SK-N-SH (cell line): ENCODE data around the gene SOX8. TPM values are rescaled to one million over a fixed set of nuclear protein-coding genes. Genes with fewer than 3 reads are reported as not detected.

Experiments used
- CTCF ChIA-PET: fragments of 300-600, 350-600 bp; formaldehyde crosslinking; extraction: SDS; loops from one replicate; lab custom pipeline; 2021; lab: Yijun Ruan, JAX
- POLR2A ChIA-PET: fragments of 350-600 bp; sonication (Branson Sonifier 250); formaldehyde crosslinking; extraction: SDS; loops from one replicate; lab custom pipeline; 2020; ENCODE audit warnings: antibody characterized with exemption, inconsistent platforms; lab: Yijun Ruan, JAX
- DNase-seq: peaks from one replicate; pipeline ENCODE4 v3.0.0; 2012
- H2AFZ ChIP-seq: fragments of 200-600 bp; sonication (generic); 2 replicates; pipeline ENCODE4 v1.8.1; 2016; ENCODE audit warnings: antibody characterized with exemption, mild to moderate bottlenecking, low read depth
- H3F3A ChIP-seq: fragments of 200-600 bp; sonication (generic); replicated peaks from 2 replicates; pipeline ENCODE3; 2016; ENCODE audit warnings: antibody characterized with exemption, mild to moderate bottlenecking; ENCODE audit not compliant: insufficient read depth
- H3K27ac ChIP-seq, 2 experiments: fragments of 200-500 bp in 1 of 2; fragments of 200-600 bp in 1 of 2; sonication (Bioruptor generic) in 1 of 2; sonication (generic), shearing (Covaris generic) in 1 of 2; 2 replicates each; pipeline versions ENCODE4 v1.5.1 to v1.6.1; 2014 to 2016; ENCODE audit warnings: low read depth in 2 of 2, inconsistent platforms in 1 of 2, low read length in 1 of 2, mild to moderate bottlenecking in 1 of 2, mixed read lengths in 1 of 2
- H3K27me3 ChIP-seq: fragments of 200-600 bp; sonication (generic), shearing (Covaris generic); 2 replicates; pipeline ENCODE4 v1.6.1; 2016; ENCODE audit warnings: mixed run types; ENCODE audit not compliant: insufficient read depth
- H3K36me3 ChIP-seq, 2 experiments: fragments of 200-500 bp in 1 of 2; fragments of 200-600 bp in 1 of 2; sonication (Bioruptor generic) in 1 of 2; sonication (generic) in 1 of 2; replicated peaks in 1 of 2; 2 replicates each; pipeline versions ENCODE3 to v1.5.1; 2014 to 2016; ENCODE audit warnings: low read length in 1 of 2, mild to moderate bottlenecking in 1 of 2; ENCODE audit not compliant: insufficient read depth in 2 of 2, control insufficient read depth in 1 of 2
- H3K4me1 ChIP-seq, 2 experiments: fragments of 200-500 bp in 1 of 2; fragments of 200-600 bp in 1 of 2; sonication (Bioruptor generic) in 1 of 2; sonication (generic), shearing (Covaris generic) in 1 of 2; 2 replicates each; pipeline versions ENCODE4 v1.5.1 to v1.6.1; 2014 to 2016; ENCODE audit warnings: low read depth in 1 of 2, low read length in 1 of 2, mixed run types in 1 of 2; ENCODE audit not compliant: insufficient read depth in 2 of 2, control insufficient read depth in 1 of 2
- H3K4me2 ChIP-seq: fragments of 200-600 bp; sonication (generic), shearing (Covaris generic); 2 replicates; pipeline ENCODE4 v1.6.1; 2017; ENCODE audit warnings: mixed run types
- H3K4me3 ChIP-seq, 2 experiments: fragments of 200-500 bp in 1 of 2; fragments of 200-600 bp in 1 of 2; sonication (Bioruptor generic) in 1 of 2; sonication (generic), shearing (Covaris generic) in 1 of 2; 2 replicates each; pipeline versions ENCODE4 v1.5.1 to v1.8.1; 2014 to 2016; ENCODE audit warnings: low read depth in 2 of 2, inconsistent platforms in 1 of 2, low read length in 1 of 2, mild to moderate bottlenecking in 1 of 2, mixed read lengths in 1 of 2, moderate library complexity in 1 of 2
- H3K79me2 ChIP-seq: fragments of 200-600 bp; sonication (generic); 2 replicates; pipeline ENCODE4 v1.8.1; 2017; ENCODE audit warnings: mild to moderate bottlenecking; ENCODE audit not compliant: insufficient read depth
- H3K9ac ChIP-seq: fragments of 200-600 bp; sonication (generic); 2 replicates; pipeline ENCODE4 v1.6.1; 2017; ENCODE audit warnings: mixed run types
- H3K9me2 ChIP-seq: fragments of 200-600 bp; sonication (generic); 2 replicates; pipeline ENCODE4 v1.6.1; 2017; ENCODE audit warnings: mixed run types
- H3K9me3 ChIP-seq: fragments of 200-600 bp; sonication (generic); 2 replicates; pipeline ENCODE4 v1.6.1; 2017; ENCODE audit warnings: mixed run types, mild to moderate bottlenecking, moderate library complexity
- H4K20me1 ChIP-seq: fragments of 200-600 bp; sonication (generic); 2 replicates; pipeline ENCODE4 v1.6.1; 2017; ENCODE audit warnings: mild to moderate bottlenecking, mixed run types; ENCODE audit not compliant: insufficient read depth
- FOSL2 ChIP-seq: IDR thresholded peaks from 2 replicates; pipeline ENCODE4 v1.4.0; 2012; ENCODE audit warnings: low read depth, mild to moderate bottlenecking, moderate library complexity, borderline replicate concordance
- FOXJ3 ChIP-seq: sonication (generic); formaldehyde crosslinking; IDR thresholded peaks from 2 replicates; pipeline ENCODE4 v1.5.1; 2020; ENCODE audit warnings: mild to moderate bottlenecking, missing genetic modification reagents
- GABPA ChIP-seq: IDR thresholded peaks from 2 replicates; pipeline ENCODE4 v1.4.0; 2012; ENCODE audit warnings: low read depth, mild to moderate bottlenecking
- GATA2 ChIP-seq: sonication (generic); formaldehyde crosslinking; IDR thresholded peaks from 2 replicates; pipeline ENCODE4 v1.5.0; 2020; ENCODE audit warnings: mild to moderate bottlenecking, missing genetic modification reagents
- JUND ChIP-seq: IDR thresholded peaks from 2 replicates; pipeline ENCODE4 v1.4.0; 2012
- NFIC ChIP-seq: IDR thresholded peaks from 2 replicates; pipeline ENCODE4 v1.4.0; 2012; ENCODE audit warnings: borderline replicate concordance
- POLR2AphosphoS5 ChIP-seq: IDR thresholded peaks from 2 replicates; pipeline ENCODE4 v1.6.1; 2012; ENCODE audit warnings: low read depth, low read length
- RXRA ChIP-seq: IDR thresholded peaks from 2 replicates; pipeline ENCODE4 v1.4.0; 2012; ENCODE audit warnings: low read depth, mild to moderate bottlenecking, borderline replicate concordance
- SIN3A ChIP-seq: IDR thresholded peaks from 2 replicates; pipeline ENCODE4 v1.6.1; 2012; ENCODE audit warnings: low read depth, mild to moderate bottlenecking, low read length, moderate library complexity, borderline replicate concordance
- TAF1 ChIP-seq: IDR thresholded peaks from 2 replicates; pipeline ENCODE4 v1.6.1; 2012; ENCODE audit warnings: low read depth, mild to moderate bottlenecking, low read length, moderate library complexity, borderline replicate concordance
- TEAD4 ChIP-seq: IDR thresholded peaks from 2 replicates; pipeline ENCODE4 v1.4.0; 2012; ENCODE audit warnings: mild to moderate bottlenecking, borderline replicate concordance; ENCODE audit not compliant: insufficient read depth
- YY1 ChIP-seq: IDR thresholded peaks from 2 replicates; pipeline ENCODE4 v1.4.0; 2012; ENCODE audit warnings: low read depth, mild to moderate bottlenecking
- WGBS: methylation state at CpG from one replicate; pipeline ENCODE4 v1.1.6; 2017; ENCODE audit warnings: low lambda C conversion rate; 5-methylcytosine and 5-hydroxymethylcytosine counted together
- polyA plus RNA-seq, 3 experiments: library from polyadenylated mRNA; depleted of rRNA; stranded (reverse); fragments of >200 nt; gene quantifications; 2 replicates each; pipeline ENCODE4 v1.2.3, GENCODE V29; 2012
- TF ChIP-seq, protein P1 (sequence below): IDR thresholded peaks from 2 replicates; pipeline ENCODE4 v1.4.0; 2012; ENCODE audit warnings: low read depth
- TF ChIP-seq, protein P2 (sequence below): IDR thresholded peaks from 2 replicates; pipeline ENCODE4 v1.6.1; 2012; ENCODE audit warnings: mild to moderate bottlenecking, low read depth, low read length, moderate library complexity
- TF ChIP-seq, protein P3 (sequence below): fragments of 150-350 bp; IDR thresholded peaks from 2 replicates; pipeline ENCODE4 v1.6.1; 2016; ENCODE audit warnings: mild to moderate bottlenecking, low read depth, low read length

SOX8 gene
- polyA plus RNA-seq, 1 of the 3 experiments (the other 2 are of a cell fraction), result not detected

DNA sequence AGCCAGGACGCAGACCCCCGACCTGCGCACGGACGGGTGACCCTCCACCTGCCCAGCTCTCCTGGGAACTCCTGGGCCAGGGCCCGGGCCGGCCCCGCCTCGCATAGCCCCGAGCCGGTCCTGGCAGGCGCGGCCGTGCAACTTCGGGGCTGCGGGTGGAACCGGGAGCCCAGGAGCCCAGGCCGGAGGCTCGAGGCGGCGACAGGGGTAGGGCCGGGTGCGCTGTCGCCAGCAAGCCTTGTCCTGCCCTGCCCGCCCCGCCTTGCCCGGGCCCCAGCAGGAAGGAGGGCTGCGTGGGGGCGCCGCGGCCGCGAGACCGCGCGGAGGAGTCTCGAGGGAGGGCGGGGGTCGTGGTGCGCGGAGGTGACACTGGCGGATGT is 11.2 kb upstream of the SOX8 start:
- H4K20me1 ChIP-seq, result no peaks in the 10 kb centered on the region
- peak overlapping the region in 1 of 2 experiments; percentile 51; a peak in 1 of 4 replicates for H3K27ac ChIP-seq
- H3F3A ChIP-seq, result no peaks in the 10 kb centered on the region
- TF ChIP-seq TAF1, result no peak
- TF ChIP-seq SIN3A, result no peak
- TF ChIP-seq, protein P1, sequence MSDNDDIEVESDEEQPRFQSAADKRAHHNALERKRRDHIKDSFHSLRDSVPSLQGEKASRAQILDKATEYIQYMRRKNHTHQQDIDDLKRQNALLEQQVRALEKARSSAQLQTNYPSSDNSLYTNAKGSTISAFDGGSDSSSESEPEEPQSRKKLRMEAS, result no peak
- no peak for TF ChIP-seq YY1
- TF ChIP-seq GABPA, result no peak
- no peak for TF ChIP-seq RXRA
- TF ChIP-seq, protein P2, sequence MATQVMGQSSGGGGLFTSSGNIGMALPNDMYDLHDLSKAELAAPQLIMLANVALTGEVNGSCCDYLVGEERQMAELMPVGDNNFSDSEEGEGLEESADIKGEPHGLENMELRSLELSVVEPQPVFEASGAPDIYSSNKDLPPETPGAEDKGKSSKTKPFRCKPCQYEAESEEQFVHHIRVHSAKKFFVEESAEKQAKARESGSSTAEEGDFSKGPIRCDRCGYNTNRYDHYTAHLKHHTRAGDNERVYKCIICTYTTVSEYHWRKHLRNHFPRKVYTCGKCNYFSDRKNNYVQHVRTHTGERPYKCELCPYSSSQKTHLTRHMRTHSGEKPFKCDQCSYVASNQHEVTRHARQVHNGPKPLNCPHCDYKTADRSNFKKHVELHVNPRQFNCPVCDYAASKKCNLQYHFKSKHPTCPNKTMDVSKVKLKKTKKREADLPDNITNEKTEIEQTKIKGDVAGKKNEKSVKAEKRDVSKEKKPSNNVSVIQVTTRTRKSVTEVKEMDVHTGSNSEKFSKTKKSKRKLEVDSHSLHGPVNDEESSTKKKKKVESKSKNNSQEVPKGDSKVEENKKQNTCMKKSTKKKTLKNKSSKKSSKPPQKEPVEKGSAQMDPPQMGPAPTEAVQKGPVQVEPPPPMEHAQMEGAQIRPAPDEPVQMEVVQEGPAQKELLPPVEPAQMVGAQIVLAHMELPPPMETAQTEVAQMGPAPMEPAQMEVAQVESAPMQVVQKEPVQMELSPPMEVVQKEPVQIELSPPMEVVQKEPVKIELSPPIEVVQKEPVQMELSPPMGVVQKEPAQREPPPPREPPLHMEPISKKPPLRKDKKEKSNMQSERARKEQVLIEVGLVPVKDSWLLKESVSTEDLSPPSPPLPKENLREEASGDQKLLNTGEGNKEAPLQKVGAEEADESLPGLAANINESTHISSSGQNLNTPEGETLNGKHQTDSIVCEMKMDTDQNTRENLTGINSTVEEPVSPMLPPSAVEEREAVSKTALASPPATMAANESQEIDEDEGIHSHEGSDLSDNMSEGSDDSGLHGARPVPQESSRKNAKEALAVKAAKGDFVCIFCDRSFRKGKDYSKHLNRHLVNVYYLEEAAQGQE, result no peak
- H3K9me2 ChIP-seq, result no peaks in the 10 kb centered on the region
- WGBS, result no CpG with 5 or more reads among the region's 42 CpGs
- H3K27me3 ChIP-seq, result peaks cover 41% of the 10 kb centered on the region
- H3K4me3 ChIP-seq, result peak overlapping the region; percentile 86 to 92
- CTCF ChIA-PET, result interaction anchor here (0.7 to 0.9 kb wide), 2 partner anchors 92 to 579 kb away, joined by 3 read pairs; no protein-coding TSS in a partner anchor
- H3K4me1 ChIP-seq, result peaks cover 6 to 11% of the 10 kb centered on the region in 2 experiments; a peak in 2 of 4 replicates
- H3K9ac ChIP-seq, result peak overlapping the region; percentile 86
- H2AFZ ChIP-seq, result peak overlapping the region; percentile 97
- POLR2A ChIA-PET, result no interaction called here
- H3K9me3 ChIP-seq, result no peaks in the 10 kb centered on the region
- peaks cover 5 to 11% of the 10 kb centered on the region in 2 experiments for H3K36me3 ChIP-seq
- peak overlapping the region; percentile 97 for H3K4me2 ChIP-seq
- H3K79me2 ChIP-seq, result peaks cover 5% of the 10 kb centered on the region; the same call in 1 of the 2 replicates
- no peak for DNase-seq

DNA sequence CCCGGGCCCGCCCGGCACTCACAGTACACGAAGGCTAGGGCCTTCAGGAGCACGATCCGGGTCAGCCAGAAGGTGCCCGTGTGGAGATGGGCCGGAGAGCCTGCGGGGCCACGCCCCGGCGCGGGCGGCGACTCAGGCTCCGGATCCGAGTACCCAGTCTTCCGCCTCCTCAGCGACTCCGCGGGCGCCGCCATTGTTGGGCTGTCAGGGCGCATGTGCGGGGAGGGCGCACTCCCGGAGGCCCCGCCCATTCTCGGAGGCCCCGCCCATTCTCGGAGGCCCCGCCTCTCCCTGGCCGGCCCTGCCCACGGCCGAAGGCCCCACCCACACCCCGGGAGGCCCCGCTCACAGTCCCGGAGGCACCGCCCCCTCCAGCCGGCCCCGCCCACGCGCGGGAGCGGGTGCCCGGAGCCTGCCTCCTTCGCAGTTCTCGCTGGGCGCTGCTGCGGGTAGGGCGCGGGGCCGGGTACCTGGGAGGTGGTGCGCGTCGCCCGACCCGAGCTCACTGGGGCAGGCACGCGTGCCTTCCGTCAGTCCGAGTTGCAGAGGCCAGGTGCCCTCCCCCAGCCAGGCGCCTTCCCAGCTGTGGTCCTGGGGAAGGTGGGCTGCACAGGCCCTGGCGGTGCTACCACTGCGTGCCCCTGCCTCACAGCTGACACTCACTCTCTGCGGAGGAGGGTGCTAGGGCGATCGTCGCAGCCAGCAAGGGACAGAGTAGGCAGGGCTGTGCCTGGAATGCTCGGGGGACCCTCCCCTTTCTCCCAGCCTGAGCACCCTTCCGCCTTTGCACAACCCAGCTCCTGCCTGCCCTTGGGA is 10.6 kb upstream of the SOX8 start, which contains the start of gene LMF1:
Gene LMF1, minus strand, starts transcription at position 219 of the 816 bp plus-strand sequence. Its CDS starts 4 bp downstream, at position 215.
- Histone ChIP-seq H3K9ac (peak within 1 kb of the TSS; percentile 86), H3K4me1 (peaks cover 6 to 11% of the 10 kb centered on the region in 2 experiments; a peak in 2 of 4 replicates), H3F3A (no peaks in the 10 kb centered on the region), H3K36me3 (peaks cover 3 to 11% of the 10 kb centered on the region in 2 experiments), H3K27me3 (peaks cover 47% of the 10 kb centered on the region), H3K9me2 (no peaks in the 10 kb centered on the region), H2AFZ (peak within 1 kb of the TSS; percentile 97), H3K27ac (peak within 1 kb of the TSS in 1 of 2 experiments; percentile 51; a peak in 1 of 4 replicates), H3K9me3 (no peaks in the 10 kb centered on the region), H3K4me3 (peak within 1 kb of the TSS; percentile 86 to 92), H3K4me2 (peak within 1 kb of the TSS; percentile 97), H3K79me2 (peaks cover 5% of the 10 kb centered on the region; the same call in 1 of the 2 replicates), H4K20me1 (no peaks in the 10 kb centered on the region)
- peak; percentile 100 for DNase-seq
- 4% methylated on average over 4 of the region's 71 CpGs for WGBS
- CTCF ChIA-PET, result interaction anchor here (0.6 to 1.5 kb wide), 3 partner anchors 87 to 579 kb away, joined by 3 to 5 read pairs (median 4); no protein-coding TSS in a partner anchor
- POLR2A ChIA-PET, result no interaction called here
- no peak for TF ChIP-seq NFIC
- TF ChIP-seq, protein P2, result no peak
- TF ChIP-seq, protein P3, sequence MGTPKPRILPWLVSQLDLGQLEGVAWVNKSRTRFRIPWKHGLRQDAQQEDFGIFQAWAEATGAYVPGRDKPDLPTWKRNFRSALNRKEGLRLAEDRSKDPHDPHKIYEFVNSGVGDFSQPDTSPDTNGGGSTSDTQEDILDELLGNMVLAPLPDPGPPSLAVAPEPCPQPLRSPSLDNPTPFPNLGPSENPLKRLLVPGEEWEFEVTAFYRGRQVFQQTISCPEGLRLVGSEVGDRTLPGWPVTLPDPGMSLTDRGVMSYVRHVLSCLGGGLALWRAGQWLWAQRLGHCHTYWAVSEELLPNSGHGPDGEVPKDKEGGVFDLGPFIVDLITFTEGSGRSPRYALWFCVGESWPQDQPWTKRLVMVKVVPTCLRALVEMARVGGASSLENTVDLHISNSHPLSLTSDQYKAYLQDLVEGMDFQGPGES, result no peak
- TF ChIP-seq FOXJ3 (CRISPR knock-in tag), result no peak
- peak; percentile 87 for TF ChIP-seq POLR2AphosphoS5
- no peak for TF ChIP-seq JUND
- no peak for TF ChIP-seq TEAD4
- TF ChIP-seq FOSL2, result no peak
- no peak for TF ChIP-seq GATA2 (CRISPR knock-in tag)
